ENCODE results near the gene TDRD1. TPM values are rescaled to one million over a fixed set of nuclear protein-coding genes. Genes with fewer than 3 reads are reported as not detected.

The TDRD1 gene
- polyA plus RNA-seq, 1 experiment: not detected

DNA sequence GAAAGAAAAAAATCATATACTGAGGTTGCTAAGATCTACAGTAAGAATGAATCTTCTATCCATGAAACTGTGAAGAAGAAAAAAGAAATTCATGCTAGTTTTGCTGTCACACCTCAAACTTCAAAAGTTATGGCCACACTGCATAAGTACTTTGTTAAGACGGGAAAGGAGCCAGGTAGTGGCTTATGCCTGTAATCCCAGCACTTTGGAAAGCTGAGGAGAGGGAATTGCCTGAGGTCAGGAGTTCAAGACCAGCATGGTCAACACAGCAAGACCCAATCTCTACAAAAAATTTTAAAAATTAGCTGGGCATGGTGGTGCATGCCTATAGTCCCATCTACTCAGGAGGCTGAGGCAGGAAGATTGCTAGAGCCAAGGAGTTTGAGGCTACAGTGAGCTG is 27.3 kb upstream of the TDRD1 start:
- POLR2A ChIA-PET: no interaction called here
- CTCF ChIA-PET: no interaction called here

DNA sequence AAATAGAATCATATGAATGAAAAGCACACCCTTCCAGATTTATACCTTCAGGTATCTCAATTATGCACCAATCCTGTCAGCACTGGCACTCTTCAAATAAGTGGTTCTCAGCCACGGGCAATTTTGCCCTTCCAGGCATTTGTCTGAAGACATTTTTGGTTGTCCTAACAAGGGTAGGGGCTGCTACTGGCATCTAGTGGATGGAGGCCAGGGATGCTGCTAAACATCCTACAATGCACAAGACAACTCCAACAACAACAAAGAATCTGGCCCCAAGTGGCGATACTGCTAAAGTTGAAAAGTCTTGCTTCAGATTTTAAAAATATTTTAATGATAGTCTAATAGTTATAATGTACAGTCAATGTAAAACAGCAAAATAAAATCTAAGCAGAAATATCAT is 21.2 kb upstream of the TDRD1 start:
- POLR2A ChIA-PET: no interaction called here
- Histone ChIP-seq H3K27ac (ENCODE audit: low read depth, low read length) (no peak overlapping the region), H3K27me3 (ENCODE audit: control insufficient read depth, insufficient read depth, low read length) (no peaks in the 10 kb centered on the region), H3K4me3 (ENCODE audit: low read depth, low read length) (no peak overlapping the region), H3K9me3 (ENCODE audit: control insufficient read depth, insufficient read depth, low read length) (no peaks in the 10 kb centered on the region)
- no peak for DNase-seq (ENCODE audit: low read depth, low spot score)
- CTCF ChIA-PET: interaction anchor here (0.7 kb wide), 1 partner anchor 10 kb away, joined by 3 read pairs; no protein-coding TSS in a partner anchor
- TF ChIP-seq, protein P1, sequence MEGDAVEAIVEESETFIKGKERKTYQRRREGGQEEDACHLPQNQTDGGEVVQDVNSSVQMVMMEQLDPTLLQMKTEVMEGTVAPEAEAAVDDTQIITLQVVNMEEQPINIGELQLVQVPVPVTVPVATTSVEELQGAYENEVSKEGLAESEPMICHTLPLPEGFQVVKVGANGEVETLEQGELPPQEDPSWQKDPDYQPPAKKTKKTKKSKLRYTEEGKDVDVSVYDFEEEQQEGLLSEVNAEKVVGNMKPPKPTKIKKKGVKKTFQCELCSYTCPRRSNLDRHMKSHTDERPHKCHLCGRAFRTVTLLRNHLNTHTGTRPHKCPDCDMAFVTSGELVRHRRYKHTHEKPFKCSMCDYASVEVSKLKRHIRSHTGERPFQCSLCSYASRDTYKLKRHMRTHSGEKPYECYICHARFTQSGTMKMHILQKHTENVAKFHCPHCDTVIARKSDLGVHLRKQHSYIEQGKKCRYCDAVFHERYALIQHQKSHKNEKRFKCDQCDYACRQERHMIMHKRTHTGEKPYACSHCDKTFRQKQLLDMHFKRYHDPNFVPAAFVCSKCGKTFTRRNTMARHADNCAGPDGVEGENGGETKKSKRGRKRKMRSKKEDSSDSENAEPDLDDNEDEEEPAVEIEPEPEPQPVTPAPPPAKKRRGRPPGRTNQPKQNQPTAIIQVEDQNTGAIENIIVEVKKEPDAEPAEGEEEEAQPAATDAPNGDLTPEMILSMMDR (IDR thresholded peaks at IDR 0.05; ENCODE audit: low read depth, low read length): no peak

More for the DNA sequence above, 27.3 kb upstream of the TDRD1 start:
- H3K27ac ChIP-seq (ENCODE audit: low read depth, low read length): no peak overlapping the region
- H3K4me3 ChIP-seq (ENCODE audit: low read depth, low read length): no peak overlapping the region
- H3K27me3 ChIP-seq (ENCODE audit: control insufficient read depth, insufficient read depth, low read length): no peaks in the 10 kb centered on the region
- no peak for DNase-seq (ENCODE audit: low read depth, low spot score)
- TF ChIP-seq, protein P1 (IDR thresholded peaks at IDR 0.05; ENCODE audit: low read depth, low read length): no peak
- H3K9me3 ChIP-seq (ENCODE audit: control insufficient read depth, insufficient read depth, low read length): no peaks in the 10 kb centered on the region

DNA sequence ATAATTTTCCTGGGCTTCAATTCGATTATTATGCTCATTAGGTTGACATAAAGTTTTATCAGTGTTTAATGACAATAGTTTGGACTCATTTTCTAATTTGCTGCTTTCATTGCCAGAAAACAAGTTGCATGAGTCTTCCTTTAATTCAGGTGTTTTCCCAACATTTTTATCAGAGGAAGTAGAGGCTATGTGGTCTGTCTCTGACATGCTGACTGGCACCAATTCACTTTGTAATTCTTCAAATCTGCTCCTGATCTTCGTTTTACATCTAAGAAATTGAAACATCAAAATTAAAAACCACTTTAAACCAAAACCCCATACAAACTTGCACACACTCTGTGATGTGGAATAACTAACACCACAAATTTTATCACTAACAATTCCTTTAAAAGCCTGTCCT is 16.1 kb upstream of the TDRD1 start:
- Histone ChIP-seq H3K9me3 (ENCODE audit: control insufficient read depth, insufficient read depth, low read length) (no peaks in the 10 kb centered on the region), H3K4me3 (ENCODE audit: low read depth, low read length) (no peak overlapping the region), H3K27ac (ENCODE audit: low read depth, low read length) (no peak overlapping the region), H3K27me3 (ENCODE audit: control insufficient read depth, insufficient read depth, low read length) (no peaks in the 10 kb centered on the region)
- ChIA-PET CTCF (no interaction called here), POLR2A (no interaction called here)
- no peak for DNase-seq (ENCODE audit: low read depth, low spot score)
- TF ChIP-seq, protein P1 (IDR thresholded peaks at IDR 0.05; ENCODE audit: low read depth, low read length): no peak

DNA sequence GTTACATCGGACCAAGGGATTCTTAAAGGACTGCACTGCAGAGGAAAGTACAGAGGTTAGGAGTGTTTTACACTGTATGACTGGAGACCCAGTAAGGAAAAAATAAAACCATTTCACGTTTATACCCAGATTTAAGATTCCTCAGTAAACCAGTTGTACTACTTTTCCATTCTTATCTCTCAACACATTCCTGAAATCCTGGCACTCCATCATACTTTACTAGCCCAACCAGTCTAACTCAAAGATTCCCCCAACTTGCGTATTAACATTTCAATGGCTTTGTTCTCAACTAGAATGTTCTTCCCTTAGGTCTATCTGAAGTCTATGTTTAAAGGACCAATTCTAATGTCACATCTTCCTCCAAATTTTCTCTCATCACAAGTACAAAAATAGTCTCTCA is 13.1 kb upstream of the TDRD1 start:
- TF ChIP-seq, protein P1 (IDR thresholded peaks at IDR 0.05; ENCODE audit: low read depth, low read length): no peak
- CTCF ChIA-PET: no interaction called here
- Histone ChIP-seq H3K9me3 (ENCODE audit: control insufficient read depth, insufficient read depth, low read length) (peaks cover 3% of the 10 kb centered on the region; the same call in 1 of the 2 replicates), H3K27ac (ENCODE audit: low read depth, low read length) (no peak overlapping the region), H3K4me3 (ENCODE audit: low read depth, low read length) (no peak overlapping the region), H3K27me3 (ENCODE audit: control insufficient read depth, insufficient read depth, low read length) (no peaks in the 10 kb centered on the region)
- no peak for DNase-seq (ENCODE audit: low read depth, low spot score)
- POLR2A ChIA-PET: no interaction called here

DNA sequence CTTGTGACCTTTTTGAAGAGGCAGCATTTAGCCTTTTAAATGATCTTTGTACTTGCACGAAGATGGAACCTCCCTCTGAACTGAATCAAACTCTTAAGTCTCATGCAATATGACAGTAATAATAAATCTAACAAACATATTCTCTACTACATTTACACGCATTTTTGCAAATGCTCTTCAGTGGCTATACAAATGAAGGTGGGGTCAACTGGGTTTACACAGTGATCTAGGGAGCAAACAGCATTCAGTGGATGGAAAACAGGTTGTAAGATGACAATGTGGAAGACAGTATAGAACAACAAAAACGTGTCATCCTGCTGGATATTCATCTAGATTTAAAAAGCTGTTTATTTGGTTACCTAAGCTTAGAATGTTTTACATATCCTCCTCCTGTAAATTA is 12.7 kb upstream of the TDRD1 start:
- CTCF ChIA-PET: no interaction called here
- POLR2A ChIA-PET: no interaction called here
- Histone ChIP-seq H3K4me3 (ENCODE audit: low read depth, low read length) (no peak overlapping the region), H3K27me3 (ENCODE audit: control insufficient read depth, insufficient read depth, low read length) (no peaks in the 10 kb centered on the region), H3K9me3 (ENCODE audit: control insufficient read depth, insufficient read depth, low read length) (peaks cover 3% of the 10 kb centered on the region; the same call in 1 of the 2 replicates), H3K27ac (ENCODE audit: low read depth, low read length) (no peak overlapping the region)
- TF ChIP-seq, protein P1 (IDR thresholded peaks at IDR 0.05; ENCODE audit: low read depth, low read length): no peak
- DNase-seq (ENCODE audit: low read depth, low spot score): no peak

Data from AG04450 (cell line).